Smooth muscle cell (in vitro differentiated cells): ENCODE data around the gene SPATA45. TPM values are rescaled to one million over a fixed set of nuclear protein-coding genes. Genes with fewer than 3 reads are reported as not detected.
"Not testable (repeated sequence)": the region's sequence is repeated elsewhere in the genome, so short reads cannot be mapped to it uniquely, and the experiment has no call there.

Experiments
- DNase-seq: peaks from one replicate; lab custom pipeline; 2025; ENCODE audit not compliant: unreplicated experiment; lab: John Stamatoyannopoulos, UW
- H2AFZ ChIP-seq: fragments of 200-600 bp; sonication (generic); 2 replicates; pipeline ENCODE4 v1.6.0; 2016; ENCODE audit warnings: antibody characterized with exemption, low read depth, mild to moderate bottlenecking
- H3F3A ChIP-seq: fragments of 200-600 bp; sonication (generic); 2 replicates; pipeline ENCODE4 v1.6.0; 2017; ENCODE audit warnings: antibody characterized with exemption, low read depth
- H3K27ac ChIP-seq: fragments of 200-600 bp; sonication (generic); 2 replicates; pipeline ENCODE4 v1.5.1; 2016; ENCODE audit warnings: low read depth, mild to moderate bottlenecking
- H3K27me3 ChIP-seq: fragments of 200-600 bp; sonication (generic); 2 replicates; pipeline ENCODE4 v1.6.1; 2016; ENCODE audit warnings: low read depth, mild to moderate bottlenecking
- H3K36me3 ChIP-seq: fragments of 200-600 bp; sonication (generic); 2 replicates; pipeline ENCODE4 v1.5.1; 2016; ENCODE audit warnings: low read depth
- H3K4me1 ChIP-seq: fragments of 200-600 bp; sonication (generic); 2 replicates; pipeline ENCODE4 v1.5.1; 2016; ENCODE audit warnings: low read depth
- H3K4me2 ChIP-seq: fragments of 200-600 bp; sonication (generic); 2 replicates; pipeline ENCODE4 v1.6.0; 2016; ENCODE audit warnings: mild to moderate bottlenecking
- H3K4me3 ChIP-seq: fragments of 200-600 bp; sonication (generic); 2 replicates; pipeline ENCODE4 v1.5.1; 2016; ENCODE audit warnings: mild to moderate bottlenecking
- H3K79me2 ChIP-seq: fragments of 200-600 bp; sonication (generic); 2 replicates; pipeline ENCODE4 v1.6.0; 2016; ENCODE audit warnings: low read depth, mild to moderate bottlenecking
- H3K9ac ChIP-seq: fragments of 200-600 bp; sonication (generic); 2 replicates; pipeline ENCODE4 v1.6.0; 2016; ENCODE audit warnings: low read depth
- H3K9me3 ChIP-seq: fragments of 200-600 bp; sonication (generic); replicated peaks from 2 replicates; pipeline ENCODE4 v1.5.1; 2016; ENCODE audit warnings: low read depth
- H4K20me1 ChIP-seq: fragments of 200-600 bp; sonication (generic); 2 replicates; pipeline ENCODE4 v1.6.0; 2016; ENCODE audit warnings: low read depth
- CTCF ChIP-seq: fragments of 200-600 bp; sonication (generic); IDR thresholded peaks from 2 replicates; pipeline ENCODE4 v1.5.1; 2017; ENCODE audit warnings: borderline replicate concordance, mild to moderate bottlenecking, antibody characterized with exemption; ENCODE audit not compliant: insufficient read depth, poor library complexity, severe bottlenecking
- WGBS: methylation state at CpG from one replicate; pipeline ENCODE4 v1.1.7; 2016; ENCODE audit warnings: low lambda C conversion rate; 5-methylcytosine and 5-hydroxymethylcytosine counted together
- polyA plus RNA-seq: library from polyadenylated mRNA; unstranded; fragments of >200 nt; fragmentation: Nextera tagmentation; extraction: Ambion mirVana; gene quantifications from 2 replicates; pipeline ENCODE4 v1.2.1, GENCODE V29; 2016
- total RNA-seq: library from RNA; depleted of rRNA; stranded (reverse); fragments of >200 nt; gene quantifications from 2 replicates; pipeline ENCODE4 v1.2.3, GENCODE V29; 2014

SPATA45 gene
- total and polyA plus RNA-seq, 2 experiments from 2014 or later, result 0.58 TPM; not detected in 1

GRCh38 chr1:212838145-212838544 is 9.3 kb downstream of the SPATA45 start:
- Histone ChIP-seq H3F3A (no peaks in the 10 kb centered on the region), H3K4me1 (no peaks in the 10 kb centered on the region), H3K36me3 (no peaks in the 10 kb centered on the region), H3K9ac (no peak overlapping the region), H3K27me3 (no peaks in the 10 kb centered on the region), H4K20me1 (no peaks in the 10 kb centered on the region), H3K27ac (no peak overlapping the region), H3K4me2 (no peak overlapping the region), H3K79me2 (no peaks in the 10 kb centered on the region), H2AFZ (no peak overlapping the region), H3K9me3 (no peaks in the 10 kb centered on the region), H3K4me3 (no peak overlapping the region)
- TF ChIP-seq CTCF, result no peak
- 90% methylated on average over 5 of the region's 5 CpGs for WGBS
- DNase-seq, result no peak

- 76% methylated on average over 8 of the region's 8 CpGs for WGBS
- not testable (repeated sequence) for DNase-seq
These were observed 13.9 kb downstream of the SPATA45 start for GRCh38 chr1:212833211-212834207.

GRCh38 chr1:212828395-212828794 is 19.1 kb downstream of the SPATA45 start:
- Histone ChIP-seq H3F3A (no peaks in the 10 kb centered on the region), H4K20me1 (no peaks in the 10 kb centered on the region), H3K4me2 (no peak overlapping the region), H3K27ac (no peak overlapping the region), H3K27me3 (no peaks in the 10 kb centered on the region), H3K36me3 (no peaks in the 10 kb centered on the region), H2AFZ (no peak overlapping the region), H3K4me1 (no peaks in the 10 kb centered on the region), H3K79me2 (no peaks in the 10 kb centered on the region), H3K4me3 (no peak overlapping the region), H3K9me3 (no peaks in the 10 kb centered on the region), H3K9ac (no peak overlapping the region)
- no peak for TF ChIP-seq CTCF
- WGBS, result 89% methylated on average over 2 of the region's 2 CpGs
- no peak for DNase-seq

More at GRCh38 chr1:212833211-212834207, 13.9 kb downstream of the SPATA45 start:
- H3K27ac ChIP-seq, H3K36me3 ChIP-seq, H2AFZ ChIP-seq, H3K79me2 ChIP-seq, H3F3A ChIP-seq, H3K4me2 ChIP-seq, H4K20me1 ChIP-seq, H3K4me3 ChIP-seq, H3K9me3 ChIP-seq, H3K27me3 ChIP-seq, H3K4me1 ChIP-seq, H3K9ac ChIP-seq: not testable (repeated sequence)

GRCh38 chr1:212827831-212828278 is 19.6 kb downstream of the SPATA45 start:
- Histone ChIP-seq H3K9me3 (no peaks in the 10 kb centered on the region), H3K4me2 (no peak overlapping the region), H3K27ac (no peak overlapping the region), H3K9ac (no peak overlapping the region), H4K20me1 (no peaks in the 10 kb centered on the region), H3K36me3 (no peaks in the 10 kb centered on the region), H3K4me3 (no peak overlapping the region), H2AFZ (no peak overlapping the region), H3K27me3 (no peaks in the 10 kb centered on the region), H3F3A (no peaks in the 10 kb centered on the region), H3K4me1 (no peaks in the 10 kb centered on the region), H3K79me2 (no peaks in the 10 kb centered on the region)
- no peak for DNase-seq
- WGBS, result 74% methylated on average over 5 of the region's 5 CpGs
- no peak for TF ChIP-seq CTCF
